Endothelial cell of umbilical vein (primary cell): ENCODE results near the gene IP6K3.

Source experiments
- EZH2 ChIP-seq: IDR thresholded peaks from 2 replicates; pipeline ENCODE4 v1.6.1; 2012; ENCODE audit warnings: borderline replicate concordance, low read depth, mild to moderate bottlenecking, moderate library complexity, low read length, inconsistent platforms; ENCODE audit not compliant: severe bottlenecking
- FOS ChIP-seq: IDR thresholded peaks from 2 replicates; pipeline ENCODE4 v1.6.1; 2011; ENCODE audit warnings: mild to moderate bottlenecking, low read length, moderate library complexity, borderline replicate concordance; ENCODE audit not compliant: insufficient read depth
- POLR2A ChIP-seq: IDR thresholded peaks from 2 replicates; pipeline ENCODE4 v1.6.1; 2012; ENCODE audit warnings: low read depth, mild to moderate bottlenecking, control low read depth, low read length
- POLR2AphosphoS5 ChIP-seq: IDR thresholded peaks from 2 replicates; pipeline ENCODE4 v1.6.1; 2012; ENCODE audit warnings: low read depth, mild to moderate bottlenecking, control low read depth, low read length, moderate library complexity; ENCODE audit not compliant: insufficient read depth
- TF ChIP-seq, protein P1 (sequence below), 2 donors: IDR thresholded peaks; 1 replicate in 1 of 2; 2 replicates in 1 of 2; pipeline ENCODE4 v1.5.1; 2011; ENCODE audit warnings: low read length in 2 of 2, mild to moderate bottlenecking in 2 of 2, moderate library complexity in 2 of 2, control low read depth in 1 of 2, inconsistent platforms in 1 of 2, low read depth in 1 of 2; ENCODE audit not compliant: insufficient read depth in 1 of 2; ENCODE audit errors: extremely low read depth in 1 of 2

DNA sequence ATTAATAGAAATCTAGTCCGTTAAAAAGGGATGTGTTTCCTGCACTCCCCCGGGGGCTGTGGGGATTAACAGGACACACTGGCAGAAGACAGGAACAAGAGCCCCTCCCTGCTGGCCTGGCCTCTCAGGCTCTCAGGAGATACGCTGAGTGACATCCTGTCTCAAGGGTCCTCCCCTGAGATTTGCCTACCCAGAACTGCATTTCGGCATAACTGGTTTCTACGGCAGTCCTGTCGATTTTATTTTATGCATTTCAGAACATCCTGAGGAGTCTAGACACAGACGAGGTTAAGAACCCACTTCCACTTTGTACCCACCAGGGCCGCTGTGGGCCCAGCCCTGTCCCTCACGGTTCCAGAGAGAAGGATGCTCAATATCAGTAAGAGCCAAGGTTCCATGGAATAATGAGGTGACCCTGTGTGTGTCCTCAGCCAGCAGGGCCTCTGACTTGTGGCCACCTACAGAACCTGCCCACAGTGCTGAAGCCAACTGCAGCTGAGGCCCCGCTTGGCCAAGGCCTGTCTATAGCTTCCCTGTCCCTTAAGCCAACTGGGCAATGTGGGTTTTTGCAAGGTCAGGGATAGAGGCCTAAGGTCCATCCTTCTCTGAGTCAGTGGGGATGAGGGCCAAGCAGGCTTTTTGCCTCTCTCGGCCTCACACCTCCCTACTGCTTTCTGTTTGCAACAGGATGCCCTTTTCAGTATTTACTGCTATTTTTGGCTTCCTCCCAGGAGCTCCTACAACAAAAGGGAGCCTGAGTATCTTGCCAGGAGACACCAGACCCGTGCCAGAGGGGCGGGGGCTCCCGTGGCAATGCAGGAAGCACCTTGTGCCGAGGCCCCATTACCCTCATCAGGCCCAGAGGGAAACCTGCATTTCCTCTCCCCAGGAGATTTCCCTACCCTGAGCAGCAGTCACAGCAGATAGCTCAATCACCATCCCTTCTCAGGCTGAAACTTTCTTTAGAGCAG lies 49.9 kb downstream of the IP6K3 start:
- TF ChIP-seq, protein P1, sequence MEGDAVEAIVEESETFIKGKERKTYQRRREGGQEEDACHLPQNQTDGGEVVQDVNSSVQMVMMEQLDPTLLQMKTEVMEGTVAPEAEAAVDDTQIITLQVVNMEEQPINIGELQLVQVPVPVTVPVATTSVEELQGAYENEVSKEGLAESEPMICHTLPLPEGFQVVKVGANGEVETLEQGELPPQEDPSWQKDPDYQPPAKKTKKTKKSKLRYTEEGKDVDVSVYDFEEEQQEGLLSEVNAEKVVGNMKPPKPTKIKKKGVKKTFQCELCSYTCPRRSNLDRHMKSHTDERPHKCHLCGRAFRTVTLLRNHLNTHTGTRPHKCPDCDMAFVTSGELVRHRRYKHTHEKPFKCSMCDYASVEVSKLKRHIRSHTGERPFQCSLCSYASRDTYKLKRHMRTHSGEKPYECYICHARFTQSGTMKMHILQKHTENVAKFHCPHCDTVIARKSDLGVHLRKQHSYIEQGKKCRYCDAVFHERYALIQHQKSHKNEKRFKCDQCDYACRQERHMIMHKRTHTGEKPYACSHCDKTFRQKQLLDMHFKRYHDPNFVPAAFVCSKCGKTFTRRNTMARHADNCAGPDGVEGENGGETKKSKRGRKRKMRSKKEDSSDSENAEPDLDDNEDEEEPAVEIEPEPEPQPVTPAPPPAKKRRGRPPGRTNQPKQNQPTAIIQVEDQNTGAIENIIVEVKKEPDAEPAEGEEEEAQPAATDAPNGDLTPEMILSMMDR (IDR thresholded peaks at IDR 0.05; ENCODE audit: extremely low read depth in 1 of 2, insufficient read depth in 1 of 2, low read depth in 1 of 2, low read length in 2 of 2): no peak
- TF ChIP-seq POLR2A (no peak), EZH2 (no peak), POLR2AphosphoS5 (peak; percentile 93), FOS (peak; percentile 74)
